HCT116 (cell line): ENCODE measurements around the gene USP36. TPM values are rescaled to one million over a fixed set of nuclear protein-coding genes. Genes with fewer than 3 reads are reported as not detected.
"Not testable (repeated sequence)": the region's sequence is repeated elsewhere in the genome, so short reads cannot be mapped to it uniquely, and the experiment has no call there.

Experiments
- ATAC-seq: fragments of 200-7000 bp; cut with Tn5 transposase; 2 replicates; pipeline ENCODE4 v1.9.1; 2020; ENCODE audit warnings: mild to moderate bottlenecking, moderate library complexity
- BruUV-seq: library from RNA; stranded (reverse); fragments of 400-500 nt; replicated peaks from 2 replicates; lab custom pipeline; 2021; lab: Mats Ljungman, UMichigan
- CTCF ChIA-PET: fragments of 300-600 bp; sonication (Branson Sonifier 250); formaldehyde crosslinking; loops from one replicate; lab custom pipeline; 2021; ENCODE audit warnings: antibody characterized with exemption; lab: Charles Lee
- POLR2A ChIA-PET: fragments of 300-600, 350-600 bp; sonication (Branson Sonifier 250); formaldehyde crosslinking; loops from one replicate; lab custom pipeline; 2021; ENCODE audit warnings: antibody characterized with exemption; lab: Charles Lee
- RAD21 ChIA-PET, 2 experiments: fragments of 300-600 bp; sonication (Branson Sonifier 250); formaldehyde crosslinking; loops; one replicate each; lab custom pipeline; 2023; ENCODE audit warnings: low total read pairs in 2 of 2; ENCODE audit not compliant: uncharacterized antibody in 2 of 2, unreplicated experiment in 2 of 2, low non-redundant PET in 1 of 2; lab: Charles Lee
- DNase-seq: peaks from one replicate; pipeline ENCODE4 v3.0.0-alpha.2; 2010; ENCODE audit warnings: low read depth, low spot score
- H2AFZ ChIP-seq: fragments of 200-600 bp; shearing (Covaris generic), sonication (generic); 2 replicates; pipeline ENCODE4 v1.6.1; 2017; ENCODE audit warnings: low read depth, mixed run types, mixed read lengths, antibody characterized with exemption, low read length; ENCODE audit not compliant: poor library complexity, severe bottlenecking
- H3K27ac ChIP-seq: 2 replicates; pipeline ENCODE4 v1.5.1; 2012; ENCODE audit warnings: low read depth, low read length
- H3K27me3 ChIP-seq: fragments of 200-600 bp; sonication (generic); 2 replicates; pipeline ENCODE4 v1.6.1; 2016; ENCODE audit warnings: mixed run types, low read length, mixed read lengths; ENCODE audit not compliant: insufficient read depth
- H3K36me3 ChIP-seq, 2 experiments: fragments of 200-500 bp in 1 of 2; fragments of 200-600 bp in 1 of 2; sonication (Bioruptor generic) in 1 of 2; sonication (generic) in 1 of 2; 2 replicates each; pipeline versions ENCODE4 v1.5.1 to v1.6.1; 2014 to 2016; ENCODE audit warnings: low read length in 2 of 2, inconsistent platforms in 1 of 2, mixed read lengths in 1 of 2, mixed run types in 1 of 2; ENCODE audit not compliant: insufficient read depth in 2 of 2, control insufficient read depth in 1 of 2
- H3K4me1 ChIP-seq, 2 experiments: fragments of 200-600 bp in 1 of 2; sonication (generic) in 1 of 2; 2 replicates each; pipeline versions ENCODE4 v1.5.1 to v1.6.1; 2012 to 2017; ENCODE audit warnings: low read length in 2 of 2, inconsistent platforms in 1 of 2, mild to moderate bottlenecking in 1 of 2, mixed read lengths in 1 of 2, mixed run types in 1 of 2, moderate library complexity in 1 of 2; ENCODE audit not compliant: insufficient read depth in 2 of 2, control insufficient read depth in 1 of 2
- H3K4me2 ChIP-seq: fragments of 200-600 bp; sonication (generic); 2 replicates; pipeline ENCODE4 v1.6.1; 2017; ENCODE audit warnings: mixed run types, low read length, mixed read lengths
- H3K4me3 ChIP-seq, 2 experiments: fragments of 200-600 bp in 1 of 2; sonication (generic) in 1 of 2; replicated peaks in 1 of 2; 2 replicates each; pipeline ENCODE4 v1.5.1; 2011 to 2016; ENCODE audit warnings: low read length in 2 of 2, control low read depth in 1 of 2, low read depth in 1 of 2, mild to moderate bottlenecking in 1 of 2, mixed read lengths in 1 of 2, mixed run types in 1 of 2
- H3K79me2 ChIP-seq: fragments of 200-600 bp; sonication (generic); 2 replicates; pipeline ENCODE4 v1.6.1; 2017; ENCODE audit warnings: mild to moderate bottlenecking, mixed run types, low read length, moderate library complexity, mixed read lengths; ENCODE audit not compliant: insufficient read depth
- H3K9ac ChIP-seq: fragments of 200-600 bp; sonication (generic); 2 replicates; pipeline ENCODE4 v1.6.1; 2016; ENCODE audit warnings: low read length, mixed read lengths
- H3K9me2 ChIP-seq: fragments of 200-600 bp; sonication (generic), shearing (Covaris generic); 2 replicates; pipeline ENCODE4 v1.6.1; 2017; ENCODE audit warnings: mixed run types, mild to moderate bottlenecking, moderate library complexity; ENCODE audit not compliant: insufficient read depth
- H3K9me3 ChIP-seq, 2 experiments: fragments of 200-500 bp in 1 of 2; fragments of 200-600 bp in 1 of 2; sonication (Bioruptor generic) in 1 of 2; sonication (generic) in 1 of 2; 2 replicates each; pipeline ENCODE4 v1.6.1; 2014 to 2017; ENCODE audit warnings: low read length in 2 of 2, mixed read lengths in 2 of 2, inconsistent platforms in 1 of 2, low read depth in 1 of 2, mild to moderate bottlenecking in 1 of 2, mixed run types in 1 of 2, moderate library complexity in 1 of 2; ENCODE audit not compliant: control insufficient read depth in 1 of 2, insufficient read depth in 1 of 2
- H4K20me1 ChIP-seq: fragments of 200-600 bp; sonication (generic), shearing (Covaris generic); 2 replicates; pipeline ENCODE4 v1.6.1; 2017; ENCODE audit warnings: mixed run types, mild to moderate bottlenecking, moderate library complexity; ENCODE audit not compliant: insufficient read depth
- CEBPB ChIP-seq: IDR thresholded peaks from 2 replicates; pipeline ENCODE4 v1.6.1; 2012; ENCODE audit warnings: low read depth
- SP1 ChIP-seq: IDR thresholded peaks from 2 replicates; pipeline ENCODE4 v1.6.1; 2012; ENCODE audit warnings: low read depth
- SRF ChIP-seq: IDR thresholded peaks from 2 replicates; pipeline ENCODE4 v1.6.1; 2012; ENCODE audit warnings: low read depth
- ZBTB33 ChIP-seq: IDR thresholded peaks from 2 replicates; pipeline ENCODE4 v1.6.1; 2011; ENCODE audit warnings: mild to moderate bottlenecking, low read length, moderate library complexity; ENCODE audit not compliant: insufficient replicate concordance; ENCODE audit errors: extremely low read depth
- intact Hi-C: fragments of 100-400 bp; cut with micrococcal nuclease; formaldehyde crosslinking; loops from 2 replicates; pipeline ENCODE4 v1.10.0; 2022
- total RNA-seq: library from RNA; stranded (reverse); gene quantifications from one replicate; pipeline ENCODE4 v1.2.1, GENCODE V29; 2021; ENCODE audit not compliant: unreplicated experiment

Gene USP36
- total RNA-seq, 1 experiment from 2014 or later = 104 TPM

- TF ChIP-seq ZBTB33 = peak; percentile 61
- peak; percentile 87 for TF ChIP-seq CEBPB
- TF ChIP-seq SP1 = peak; percentile 100
- peak; percentile 88 for TF ChIP-seq SRF
Measured at GRCh38 chr17:78840780-78841611, at the start of gene USP36 (continued).

DNA sequence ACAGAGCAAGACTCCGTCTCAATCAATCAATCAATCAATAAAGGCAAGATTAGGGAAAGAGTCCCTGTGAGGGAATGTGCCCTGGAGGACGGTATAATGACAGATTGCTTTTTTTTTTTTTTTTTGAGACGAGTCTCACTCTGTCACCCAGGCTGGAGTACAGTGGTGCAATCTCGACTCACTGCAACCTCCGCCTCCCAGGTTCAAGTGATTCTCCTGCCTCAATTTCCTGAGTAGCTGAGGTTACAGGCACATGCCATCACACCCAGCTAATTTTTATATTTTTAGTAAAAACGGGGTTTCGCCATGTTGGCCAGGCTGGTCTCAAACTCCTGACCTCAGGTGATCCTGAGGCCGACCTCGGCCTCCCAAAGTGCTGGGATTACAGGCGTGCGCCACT lies 49.5 kb upstream of the USP36 start:
- RAD21 ChIA-PET, H2AFZ ChIP-seq, H3K9me2 ChIP-seq, BruUV-seq, DNase-seq, intact Hi-C loops, H3K9me3 ChIP-seq, H3K79me2 ChIP-seq, H3K4me2 ChIP-seq, H3K4me3 ChIP-seq, H3K9ac ChIP-seq, POLR2A ChIA-PET, H3K36me3 ChIP-seq, H4K20me1 ChIP-seq, H3K27ac ChIP-seq, CTCF ChIA-PET, ATAC-seq, H3K27me3 ChIP-seq: not testable (repeated sequence)
- H3K4me1 ChIP-seq = peaks cover 17 to 29% of the 10 kb centered on the region in 2 experiments
